ENCODE measurements around the gene MAP3K14.

Gene MAP3K14

DNA sequence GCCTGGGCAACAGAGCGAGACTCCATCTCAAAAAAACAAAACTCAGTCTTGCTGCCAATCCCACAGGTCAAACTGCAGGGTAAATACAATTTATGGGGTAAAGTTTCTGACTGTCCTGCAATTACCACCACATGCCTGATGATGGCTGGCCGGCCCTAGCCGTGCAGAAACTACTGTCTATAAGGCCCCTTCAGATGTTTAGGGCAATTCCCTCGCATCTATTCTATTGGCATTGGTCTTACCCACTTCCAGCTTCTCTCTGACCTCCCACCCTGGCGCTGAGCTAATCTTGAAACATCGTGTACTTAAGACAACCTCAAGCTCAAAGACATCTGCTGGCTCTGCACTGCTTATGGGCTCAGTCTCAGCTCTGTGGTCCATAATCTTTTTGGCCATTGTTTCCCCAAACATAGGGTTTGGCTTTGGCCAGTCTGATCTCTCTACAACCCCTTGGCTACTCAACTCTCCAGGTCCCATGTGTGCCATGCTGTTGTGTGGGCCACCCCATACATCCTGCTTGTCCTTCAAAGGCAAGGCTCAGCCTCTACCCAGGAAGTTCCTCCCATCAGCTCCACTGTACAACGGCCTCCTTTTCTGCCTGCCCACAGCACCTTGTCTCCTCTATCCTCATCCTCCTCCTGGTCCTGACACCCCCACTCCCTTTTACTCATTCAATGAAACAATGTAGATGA lies 16.6 kb downstream of the MAP3K14 start:
- DNase-seq (ENCODE audit: low spot score), result no peak

GRCh38 chr17:45299361-45299760 lies 17.5 kb downstream of the MAP3K14 start:
- DNase-seq (ENCODE audit: low spot score), result no peak

GRCh38 chr17:45298546-45299285 lies 18.1 kb downstream of the MAP3K14 start:
- DNase-seq (ENCODE audit: low spot score), result no peak

DNA sequence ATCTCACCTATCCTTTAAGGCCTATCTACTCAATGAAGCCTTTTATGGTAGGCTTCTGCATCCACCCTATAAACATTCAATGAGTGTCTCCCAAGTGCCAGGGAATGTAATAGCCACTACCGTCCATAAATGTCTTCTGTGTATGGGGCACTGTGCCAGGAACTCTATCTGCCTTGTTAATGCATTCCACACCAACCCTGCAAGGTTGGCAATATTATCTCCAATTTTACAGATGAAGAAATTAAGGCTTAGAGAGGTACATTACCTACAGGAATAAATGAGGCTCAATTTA lies 20.0 kb downstream of the MAP3K14 start:
- DNase-seq (ENCODE audit: low spot score), result no peak

DNA sequence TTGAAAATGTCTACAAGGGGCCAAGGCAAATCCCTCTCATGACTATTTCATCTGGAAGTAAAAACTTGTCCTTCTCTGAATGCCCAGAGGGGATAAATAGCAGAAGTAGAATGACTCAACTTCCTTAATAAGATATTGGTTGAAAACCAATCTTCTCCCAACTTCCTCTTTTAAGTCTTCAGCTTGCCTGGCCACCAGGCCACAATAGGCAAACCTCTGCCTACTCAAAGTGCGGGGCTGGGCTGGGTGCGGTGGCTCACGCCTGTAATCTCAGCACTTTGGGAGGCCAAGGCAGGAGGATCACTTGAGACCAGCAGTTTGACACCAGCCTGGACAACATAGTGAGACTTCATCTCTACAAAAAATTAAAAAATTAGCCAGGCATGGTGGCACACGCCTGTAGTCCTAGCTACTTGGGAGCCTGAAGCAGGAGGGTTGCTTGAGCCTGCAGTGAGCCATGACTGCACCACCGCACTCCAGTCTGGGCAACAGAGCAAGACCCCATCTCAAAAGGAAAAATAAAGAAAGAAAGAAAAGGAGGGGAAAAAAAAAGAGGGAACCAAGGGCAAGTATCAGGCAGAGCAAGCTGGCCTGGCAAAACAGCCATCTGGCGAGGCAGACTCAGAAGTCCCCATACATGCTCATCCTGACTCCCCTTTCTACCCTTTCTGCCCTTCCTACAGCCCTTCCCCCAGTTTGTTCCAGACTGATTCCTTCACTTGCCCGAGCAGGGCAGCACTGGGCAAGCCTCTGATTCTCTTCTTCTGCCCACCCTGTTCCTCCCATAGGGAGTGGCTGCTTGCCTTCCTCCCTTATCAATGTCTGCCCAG lies 20.6 kb downstream of the MAP3K14 start:
- no peak for DNase-seq (ENCODE audit: low spot score)

DNA sequence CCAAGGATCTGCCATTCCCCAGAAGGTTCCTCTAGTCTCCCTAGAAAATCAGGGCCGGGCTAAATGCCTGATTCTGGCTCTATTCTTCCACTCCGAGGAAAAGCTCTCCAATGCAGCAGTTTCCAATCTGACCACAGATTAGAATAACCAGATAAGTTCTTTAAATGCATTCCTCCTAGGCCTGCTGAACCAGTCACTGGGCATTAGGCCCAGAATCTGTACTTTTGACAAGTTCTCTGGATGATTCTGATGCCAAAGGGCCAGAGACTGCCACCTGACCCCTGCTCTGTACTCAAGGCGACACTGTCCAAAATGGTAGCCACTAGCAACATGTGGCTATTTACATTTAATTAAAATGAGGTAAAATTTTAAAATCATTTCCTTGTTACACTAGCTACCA lies 22.3 kb downstream of the MAP3K14 start:
- no peak for DNase-seq (ENCODE audit: low spot score)

DNA sequence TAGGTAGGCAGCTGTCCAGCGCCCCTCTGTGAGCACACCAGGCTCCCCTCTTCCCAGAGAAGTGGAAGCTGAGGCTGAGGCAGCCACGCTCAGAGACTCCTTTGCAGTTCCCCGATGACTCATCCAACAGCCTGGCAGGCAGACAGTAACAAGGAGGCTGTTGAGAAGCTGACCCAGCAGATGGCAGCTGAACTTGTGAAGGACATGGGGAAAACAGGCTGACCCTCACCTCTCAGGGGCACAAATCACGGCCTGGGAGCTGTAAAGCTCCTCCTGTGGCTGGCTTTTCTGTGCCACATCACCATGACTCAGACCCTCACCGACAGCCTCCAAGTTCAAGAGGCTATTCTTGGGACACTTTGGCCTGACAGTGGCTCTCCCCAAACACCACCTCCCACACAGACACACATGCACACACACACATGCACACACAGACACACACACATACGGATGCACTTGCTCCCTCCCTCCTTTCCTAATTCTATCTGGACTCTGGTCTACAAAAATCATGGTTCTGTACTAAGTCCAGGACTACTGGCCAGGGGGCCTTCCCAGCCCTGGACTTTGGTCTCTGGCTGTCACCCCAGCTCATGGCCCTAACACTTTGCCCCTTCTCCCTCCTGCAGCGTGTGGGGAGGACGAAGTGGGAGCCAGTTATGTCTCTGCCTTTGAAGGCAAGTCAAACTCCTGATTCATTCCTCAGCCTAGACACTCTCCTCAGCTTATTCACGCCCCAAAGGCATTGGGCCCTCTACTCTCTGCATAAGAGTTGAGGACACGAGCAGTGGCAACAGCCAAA lies 23.2 kb downstream of the MAP3K14 start:
- no peak for DNase-seq (ENCODE audit: low spot score)

GRCh38 chr17:45292696-45293412 lies 24.0 kb downstream of the MAP3K14 start:
- DNase-seq (ENCODE audit: low spot score), result no peak

- DNase-seq (ENCODE audit: low spot score), result no peak
Observed at GRCh38 chr17:45291171-45291805, 25.5 kb downstream of the MAP3K14 start.

DNA sequence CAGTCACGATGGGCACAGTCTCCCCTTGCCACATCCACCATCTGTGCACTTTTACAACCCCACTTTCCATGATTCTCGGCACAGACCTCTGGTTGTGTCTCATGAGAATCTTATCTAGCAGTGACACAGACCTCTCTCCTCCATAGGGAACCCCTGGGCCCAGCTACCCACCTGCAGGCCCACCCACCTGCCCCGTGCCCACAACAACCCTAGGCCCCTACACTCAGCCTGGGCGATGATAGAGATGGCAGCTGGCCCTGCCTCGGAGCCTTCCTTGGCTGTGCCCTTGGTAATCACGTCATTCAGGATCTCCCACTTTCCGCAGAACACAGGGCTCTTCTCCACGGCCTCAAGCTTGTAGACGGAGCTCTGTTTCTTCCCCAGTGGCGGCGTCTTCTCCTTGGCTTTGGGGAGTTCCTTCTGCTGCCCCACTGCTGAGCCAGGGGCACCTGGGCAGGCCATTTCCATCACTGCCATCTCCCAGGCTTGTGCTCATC lies 26.5 kb downstream of the MAP3K14 start:
- no peak for DNase-seq (ENCODE audit: low spot score)

GRCh38 chr17:45289301-45290268 lies 27.2 kb downstream of the MAP3K14 start:
- DNase-seq (ENCODE audit: low spot score), result no peak

- DNase-seq (ENCODE audit: low spot score), result no peak
Observed at GRCh38 chr17:45288825-45289224, 28.0 kb downstream of the MAP3K14 start.

DNA sequence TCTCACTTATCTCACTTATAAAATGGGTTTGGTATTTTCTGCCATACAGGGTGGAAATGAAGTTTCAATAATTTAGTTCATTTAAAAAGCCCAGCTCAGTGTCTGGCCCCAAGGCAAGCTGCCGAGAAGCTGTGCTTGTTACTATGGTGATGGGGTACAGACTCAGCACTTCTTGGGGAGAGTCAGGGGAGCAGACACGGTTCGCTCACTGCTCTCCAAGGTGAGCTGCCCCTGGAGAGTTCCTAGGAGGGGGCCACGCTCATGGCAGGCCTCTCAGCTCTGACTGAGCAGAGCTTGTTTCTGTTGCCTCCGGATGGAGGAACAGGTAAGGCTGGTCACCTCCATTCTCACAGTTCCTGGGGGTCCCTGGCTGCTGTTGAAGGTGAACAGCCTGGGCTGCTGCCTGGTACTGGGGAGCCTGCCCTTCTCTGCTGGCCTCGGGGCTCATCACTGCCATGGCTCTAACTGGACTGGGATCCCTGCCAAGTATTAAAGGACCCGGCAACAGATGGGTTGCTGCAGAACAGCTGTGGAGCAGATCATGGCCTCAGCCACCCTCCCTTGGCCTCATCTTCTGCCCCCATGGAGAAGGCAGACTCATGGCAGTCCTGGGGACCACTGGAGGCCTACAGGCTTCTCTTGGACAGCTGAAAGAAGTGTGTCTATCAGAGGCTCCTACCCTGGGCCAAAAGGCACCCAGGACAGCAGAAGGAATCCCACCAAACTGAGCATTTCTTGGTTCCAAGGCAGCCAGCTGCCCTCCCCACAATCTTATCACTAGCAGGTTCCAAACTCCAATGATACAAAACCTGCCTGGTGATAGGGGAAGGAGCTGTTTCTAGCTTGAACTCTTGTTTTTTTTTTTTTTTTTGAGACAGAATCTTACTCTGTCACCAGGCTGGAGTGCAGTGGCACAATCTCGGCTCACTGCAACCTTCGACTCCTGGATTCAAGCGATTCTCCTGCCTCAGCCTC lies 29.0 kb downstream of the MAP3K14 start:
- DNase-seq (ENCODE audit: low spot score), result no peak

DNA sequence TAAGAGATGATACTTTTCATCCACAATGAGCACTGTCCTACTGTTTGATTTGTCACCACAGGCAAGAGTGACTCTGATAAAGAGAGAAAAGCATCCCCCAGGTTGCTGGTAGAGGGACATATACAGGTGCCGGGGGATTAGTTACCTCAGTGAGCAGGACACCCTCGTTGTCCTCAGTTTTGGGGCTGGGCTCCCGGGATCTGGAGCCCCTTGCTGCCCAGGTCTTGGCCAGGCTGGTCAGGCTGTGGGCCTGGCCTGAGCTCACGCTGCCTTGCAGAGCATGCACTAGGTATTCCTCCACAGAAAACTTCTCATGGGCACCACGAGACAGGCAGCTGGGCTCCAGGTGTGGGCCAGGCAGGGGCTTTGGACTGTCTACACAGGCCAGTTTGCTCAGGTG lies 30.5 kb downstream of the MAP3K14 start:
- no peak for DNase-seq (ENCODE audit: low spot score)

DNA sequence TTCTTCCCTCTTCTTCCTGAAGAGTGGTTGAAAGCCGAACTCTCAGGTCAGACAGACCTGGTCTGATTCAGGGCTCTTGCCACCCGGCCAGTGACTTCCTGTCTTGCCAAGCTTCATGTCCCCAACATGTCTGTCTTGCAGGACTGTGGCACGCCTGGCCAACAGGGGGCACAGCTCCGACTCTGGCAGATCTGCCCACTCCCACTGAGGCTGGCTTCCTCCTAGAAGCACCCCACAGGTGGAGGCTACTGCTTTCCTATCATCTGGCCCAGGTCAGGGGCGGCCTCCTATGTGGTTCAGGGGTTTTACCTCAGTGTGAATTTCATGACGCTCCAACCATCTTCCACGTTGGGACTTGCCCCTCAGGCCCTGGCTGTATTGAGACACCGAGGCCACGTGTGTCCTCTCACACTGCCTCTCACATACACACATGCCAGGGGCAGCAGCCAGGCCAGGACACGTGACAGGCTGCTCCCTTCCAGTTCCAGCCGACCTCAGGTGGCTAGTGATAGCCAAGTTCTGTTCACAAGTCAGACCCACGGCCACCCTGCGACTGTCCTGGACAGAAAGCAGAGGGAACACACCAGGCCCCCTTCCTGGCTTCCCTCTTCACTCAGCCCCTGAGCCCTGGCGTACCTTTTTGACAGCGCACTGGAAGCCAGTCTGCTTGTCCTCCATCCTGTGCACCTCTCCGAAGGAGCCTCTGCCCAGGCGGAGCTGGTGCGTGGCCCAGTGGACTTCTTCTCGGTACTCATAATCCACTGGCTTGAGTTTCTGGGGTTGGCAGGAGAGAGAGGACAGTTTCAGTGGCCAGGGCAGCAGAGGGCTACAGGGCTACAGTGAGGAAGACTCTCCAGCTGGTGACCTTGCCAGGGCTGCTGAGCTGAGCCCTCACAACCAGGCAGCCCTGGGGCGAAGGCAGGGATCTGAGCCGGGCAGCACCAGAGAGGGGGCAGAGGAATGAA lies 32.4 kb downstream of the MAP3K14 start:
- DNase-seq (ENCODE audit: low spot score), result no peak

DNA sequence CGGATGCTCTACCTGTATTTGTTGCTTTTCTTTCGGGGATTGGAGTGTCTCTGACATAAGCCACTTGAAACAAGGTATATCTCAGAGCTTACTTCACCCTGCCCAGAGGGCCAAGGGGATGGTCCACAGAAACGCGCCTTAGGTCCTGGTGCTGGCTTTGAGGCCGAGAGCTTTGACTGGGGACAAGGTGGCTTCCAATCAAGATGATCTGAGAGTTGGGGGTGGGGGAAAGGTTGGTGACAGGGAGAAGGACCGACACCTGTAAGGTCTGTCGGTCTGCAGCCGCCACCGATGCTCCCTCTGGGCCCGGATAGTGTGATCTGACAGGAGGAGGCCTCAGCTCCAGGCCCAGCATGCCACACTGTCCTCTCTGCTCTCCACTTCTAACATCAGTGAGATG lies 33.1 kb downstream of the MAP3K14 start:
- no peak for DNase-seq (ENCODE audit: low spot score)
